Measurements from ENCODE around the gene TERT.
"Not testable (repeated sequence)": the region's sequence is repeated elsewhere in the genome, so short reads cannot be mapped to it uniquely, and the experiment has no call there.

DNA sequence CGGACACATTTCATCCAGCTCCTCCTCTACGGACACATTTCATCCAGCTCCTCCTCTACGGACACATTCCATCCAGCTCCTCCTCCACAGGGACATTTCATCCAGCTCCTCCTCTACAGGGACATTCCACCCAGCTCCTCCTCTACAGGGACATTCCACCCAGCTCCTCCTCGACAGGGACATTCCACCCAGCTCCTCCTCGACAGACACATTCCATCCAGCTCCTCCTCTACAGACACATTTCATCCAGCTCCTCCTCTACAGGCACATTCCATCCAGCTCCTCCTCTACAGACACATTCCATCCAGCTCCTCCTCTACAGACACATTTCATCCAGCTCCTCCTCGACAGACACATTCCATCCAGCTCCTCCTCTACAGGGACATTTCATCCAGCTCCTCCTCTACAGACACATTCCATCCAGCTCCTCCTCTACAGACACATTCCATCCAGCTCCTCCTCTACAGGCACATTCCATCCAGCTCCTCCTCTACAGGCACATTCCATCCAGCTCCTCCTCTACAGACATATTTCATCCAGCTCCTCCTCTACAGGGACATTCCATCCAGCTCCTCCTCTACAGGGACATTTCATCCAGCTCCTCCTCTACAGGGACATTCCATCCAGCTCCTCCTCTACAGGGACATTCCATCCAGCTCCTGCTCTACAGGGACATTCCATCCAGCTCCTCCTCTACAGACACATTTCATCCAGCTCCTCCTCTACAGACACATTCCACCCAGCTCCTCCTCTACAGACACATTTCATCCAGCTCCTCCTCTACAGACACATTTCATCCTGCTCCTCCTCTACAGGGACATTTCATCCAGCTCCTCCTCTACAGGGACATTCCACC lies 32.3 kb upstream of the TERT start:
- TF ChIP-seq, protein P1, sequence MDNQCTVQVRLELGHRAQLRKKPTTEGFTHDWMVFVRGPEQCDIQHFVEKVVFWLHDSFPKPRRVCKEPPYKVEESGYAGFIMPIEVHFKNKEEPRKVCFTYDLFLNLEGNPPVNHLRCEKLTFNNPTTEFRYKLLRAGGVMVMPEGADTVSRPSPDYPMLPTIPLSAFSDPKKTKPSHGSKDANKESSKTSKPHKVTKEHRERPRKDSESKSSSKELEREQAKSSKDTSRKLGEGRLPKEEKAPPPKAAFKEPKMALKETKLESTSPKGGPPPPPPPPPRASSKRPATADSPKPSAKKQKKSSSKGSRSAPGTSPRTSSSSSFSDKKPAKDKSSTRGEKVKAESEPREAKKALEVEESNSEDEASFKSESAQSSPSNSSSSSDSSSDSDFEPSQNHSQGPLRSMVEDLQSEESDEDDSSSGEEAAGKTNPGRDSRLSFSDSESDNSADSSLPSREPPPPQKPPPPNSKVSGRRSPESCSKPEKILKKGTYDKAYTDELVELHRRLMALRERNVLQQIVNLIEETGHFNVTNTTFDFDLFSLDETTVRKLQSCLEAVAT (IDR thresholded peaks at IDR 0.05) = not testable (repeated sequence)
- TF ChIP-seq POLR2A (IDR thresholded peaks at IDR 0.05; ENCODE audit: low read depth, low read length); RCOR1 (conservative IDR thresholded peaks at IDR 0.05; ENCODE audit: low read depth, low read length); POLR2AphosphoS5 (IDR thresholded peaks at IDR 0.05; ENCODE audit: low read length); ZNF384 (IDR thresholded peaks at IDR 0.05; ENCODE audit: borderline replicate concordance, low read depth, low read length); YY1 (IDR thresholded peaks at IDR 0.05; ENCODE audit: low read depth, low read length); CEBPB (IDR thresholded peaks at IDR 0.05; ENCODE audit: borderline replicate concordance in 1 of 2, low read depth in 2 of 2, low read length in 2 of 2); EGR1 (IDR thresholded peaks at IDR 0.05; ENCODE audit: borderline replicate concordance in 1 of 2, low read depth in 2 of 2, low read length in 2 of 2); TAF1 (IDR thresholded peaks at IDR 0.05; ENCODE audit: borderline replicate concordance, low read depth, low read length); CHD4 (IDR thresholded peaks at IDR 0.05): not testable (repeated sequence)
- TF ChIP-seq, protein P2, sequence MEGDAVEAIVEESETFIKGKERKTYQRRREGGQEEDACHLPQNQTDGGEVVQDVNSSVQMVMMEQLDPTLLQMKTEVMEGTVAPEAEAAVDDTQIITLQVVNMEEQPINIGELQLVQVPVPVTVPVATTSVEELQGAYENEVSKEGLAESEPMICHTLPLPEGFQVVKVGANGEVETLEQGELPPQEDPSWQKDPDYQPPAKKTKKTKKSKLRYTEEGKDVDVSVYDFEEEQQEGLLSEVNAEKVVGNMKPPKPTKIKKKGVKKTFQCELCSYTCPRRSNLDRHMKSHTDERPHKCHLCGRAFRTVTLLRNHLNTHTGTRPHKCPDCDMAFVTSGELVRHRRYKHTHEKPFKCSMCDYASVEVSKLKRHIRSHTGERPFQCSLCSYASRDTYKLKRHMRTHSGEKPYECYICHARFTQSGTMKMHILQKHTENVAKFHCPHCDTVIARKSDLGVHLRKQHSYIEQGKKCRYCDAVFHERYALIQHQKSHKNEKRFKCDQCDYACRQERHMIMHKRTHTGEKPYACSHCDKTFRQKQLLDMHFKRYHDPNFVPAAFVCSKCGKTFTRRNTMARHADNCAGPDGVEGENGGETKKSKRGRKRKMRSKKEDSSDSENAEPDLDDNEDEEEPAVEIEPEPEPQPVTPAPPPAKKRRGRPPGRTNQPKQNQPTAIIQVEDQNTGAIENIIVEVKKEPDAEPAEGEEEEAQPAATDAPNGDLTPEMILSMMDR (IDR thresholded peaks at IDR 0.05 in 2 of 3, conservative IDR thresholded peaks at IDR 0.05 in 1 of 3; ENCODE audit: control insufficient read depth in 2 of 3, extremely low read depth in 1 of 3, insufficient read depth in 1 of 3, low read depth in 3 of 3, low read length in 3 of 3) = not testable (repeated sequence)
